SK-N-SH (cell line): Measurements from ENCODE around the gene CCAR1.

Source experiments
- ELF1 ChIP-seq: IDR thresholded peaks from 2 replicates; pipeline ENCODE4 v1.4.0; 2012
- SIN3A ChIP-seq: IDR thresholded peaks from 2 replicates; pipeline ENCODE4 v1.6.1; 2012; ENCODE audit warnings: low read depth, mild to moderate bottlenecking, low read length, moderate library complexity, borderline replicate concordance
- TF ChIP-seq, protein P1 (sequence below): fragments of 200-600 bp; sonication (generic); IDR thresholded peaks from 2 replicates; pipeline ENCODE4 v1.6.1; 2017; ENCODE audit warnings: antibody characterized with exemption, mild to moderate bottlenecking, moderate library complexity

DNA sequence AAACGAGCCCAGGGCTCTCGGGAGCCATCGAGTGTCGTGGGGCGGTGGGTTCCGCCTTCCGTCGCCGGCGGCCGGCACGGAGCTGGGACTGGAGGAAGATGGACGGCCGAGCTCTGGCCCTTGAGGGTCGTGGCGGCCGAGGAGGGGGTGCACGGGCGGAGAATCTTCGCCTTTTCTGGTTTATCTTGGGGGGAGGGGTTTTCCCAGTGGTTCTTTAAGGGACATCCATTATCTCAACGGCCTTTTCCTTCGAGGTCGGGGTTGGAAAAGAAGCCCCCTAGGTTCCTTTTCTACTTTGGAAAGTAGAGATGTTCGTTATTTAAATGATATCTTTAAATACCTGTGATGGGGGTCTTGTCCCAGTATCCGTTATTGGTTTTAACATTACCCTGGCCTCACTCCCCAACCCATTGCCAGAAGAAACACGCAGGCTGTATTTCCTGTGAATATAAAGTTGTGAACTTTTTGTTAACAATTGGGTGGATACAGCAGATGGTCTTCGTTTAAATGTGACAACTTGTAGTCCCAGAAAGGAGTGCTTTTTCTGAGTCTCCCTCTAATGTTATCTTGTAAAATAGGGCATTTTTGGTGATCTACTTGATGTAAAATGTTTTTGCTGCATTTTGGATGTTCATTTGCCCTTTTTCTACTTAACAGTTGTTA lies 765 bp downstream of the CCAR1 start:
- TF ChIP-seq, protein P1, sequence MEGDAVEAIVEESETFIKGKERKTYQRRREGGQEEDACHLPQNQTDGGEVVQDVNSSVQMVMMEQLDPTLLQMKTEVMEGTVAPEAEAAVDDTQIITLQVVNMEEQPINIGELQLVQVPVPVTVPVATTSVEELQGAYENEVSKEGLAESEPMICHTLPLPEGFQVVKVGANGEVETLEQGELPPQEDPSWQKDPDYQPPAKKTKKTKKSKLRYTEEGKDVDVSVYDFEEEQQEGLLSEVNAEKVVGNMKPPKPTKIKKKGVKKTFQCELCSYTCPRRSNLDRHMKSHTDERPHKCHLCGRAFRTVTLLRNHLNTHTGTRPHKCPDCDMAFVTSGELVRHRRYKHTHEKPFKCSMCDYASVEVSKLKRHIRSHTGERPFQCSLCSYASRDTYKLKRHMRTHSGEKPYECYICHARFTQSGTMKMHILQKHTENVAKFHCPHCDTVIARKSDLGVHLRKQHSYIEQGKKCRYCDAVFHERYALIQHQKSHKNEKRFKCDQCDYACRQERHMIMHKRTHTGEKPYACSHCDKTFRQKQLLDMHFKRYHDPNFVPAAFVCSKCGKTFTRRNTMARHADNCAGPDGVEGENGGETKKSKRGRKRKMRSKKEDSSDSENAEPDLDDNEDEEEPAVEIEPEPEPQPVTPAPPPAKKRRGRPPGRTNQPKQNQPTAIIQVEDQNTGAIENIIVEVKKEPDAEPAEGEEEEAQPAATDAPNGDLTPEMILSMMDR, result no peak
- no peak for TF ChIP-seq ELF1
- TF ChIP-seq SIN3A, result no peak
